Spleen (tissue), 11 donors: ENCODE measurements around the gene ISOC2. TPM values are rescaled to one million over a fixed set of nuclear protein-coding genes. Genes with fewer than 3 reads are reported as not detected.
A peak's percentile ranks its signal among the peaks of the same experiment; 100 is the strongest.

Experiments
- DNase-seq: peaks from one replicate; pipeline ENCODE4 v3.0.0-alpha.2; 2020
- H3K27ac ChIP-seq, 8 donors: fragments of 200-600 bp; sonication (generic) in 7 of 8; 1 replicate in 4 of 8; 2 replicates in 4 of 8; pipeline versions ENCODE4 v1.5.0 to v1.8.0; 2016 to 2021; ENCODE audit warnings: inconsistent platforms in 4 of 8, mild to moderate bottlenecking in 4 of 8, moderate library complexity in 1 of 8
- H3K27me3 ChIP-seq, 7 donors: fragments of 200-600 bp; sonication (generic) in 6 of 7; replicated peaks in 1 of 7; 1 replicate in 4 of 7; 2 replicates in 3 of 7; pipeline versions ENCODE4 v1.5.0 to v1.8.0; 2016 to 2021; ENCODE audit warnings: inconsistent platforms in 3 of 7, mild to moderate bottlenecking in 1 of 7
- H3K36me3 ChIP-seq, 6 donors: fragments of 200-600 bp; sonication (generic) in 5 of 6; 1 replicate in 4 of 6; 2 replicates in 2 of 6; pipeline versions ENCODE4 v1.5.0 to v1.8.0; 2016 to 2021; ENCODE audit warnings: inconsistent platforms in 2 of 6
- H3K4me1 ChIP-seq, 6 donors: fragments of 200-600 bp; sonication (generic) in 5 of 6; 1 replicate in 3 of 6; 2 replicates in 3 of 6; pipeline versions ENCODE4 v1.5.0 to v1.8.0; 2016 to 2021; ENCODE audit warnings: inconsistent platforms in 3 of 6
- H3K4me3 ChIP-seq, 8 donors: fragments of 200-600 bp; sonication (generic) in 7 of 8; 1 replicate in 4 of 8; 2 replicates in 4 of 8; pipeline versions ENCODE4 v1.5.0 to v1.8.0; 2016 to 2021; ENCODE audit warnings: inconsistent platforms in 4 of 8, mild to moderate bottlenecking in 4 of 8, moderate library complexity in 2 of 8
- H3K9me3 ChIP-seq, 8 donors: fragments of 200-600 bp; sonication (generic) in 7 of 8; 1 replicate in 4 of 8; 2 replicates in 4 of 8; pipeline versions ENCODE4 v1.5.0 to v1.8.0; 2016 to 2021; ENCODE audit warnings: inconsistent platforms in 4 of 8
- CTCF ChIP-seq, 11 experiments: fragments of 200-600 bp in 7 of 11; fragments of 450-650 bp in 4 of 11; sonication (generic) in 4 of 11; IDR thresholded peaks in 8 of 11; conservative IDR thresholded peaks in 3 of 11; 1 replicate in 7 of 11; 2 replicates in 4 of 11; pipeline versions ENCODE4 v1.4.0 to v1.8.0; 2016 to 2021; ENCODE audit warnings: antibody characterized with exemption in 11 of 11, inconsistent platforms in 4 of 11, mild to moderate bottlenecking in 1 of 11
- POLR2A ChIP-seq, 3 donors: fragments of 450-650 bp; IDR thresholded peaks; one replicate each; pipeline ENCODE4 v1.5.1; 2017; ENCODE audit warnings: antibody characterized with exemption in 3 of 3, mild to moderate bottlenecking in 1 of 3
- POLR2AphosphoS5 ChIP-seq, 3 donors: sonication (generic); formaldehyde crosslinking; IDR thresholded peaks; one replicate each; pipeline ENCODE4 v1.5.1; 2017; ENCODE audit warnings: antibody characterized with exemption in 3 of 3
- WGBS, 5 donors: extraction: QIAGEN DNeasy Blood & Tissue Kit in 3 of 5; methylation state at CpG; one replicate each; pipeline versions ENCODE4 v1.1.5 to v1.1.7; 2013 to 2018; 5-methylcytosine and 5-hydroxymethylcytosine counted together
- intact Hi-C: fragments of 100-400 bp; cut with DNase I; formaldehyde crosslinking; loops from one replicate; pipeline ENCODE4 v1.15.0; 2023; ENCODE audit warnings: low total_unique reads
- polyA plus RNA-seq, 3 donors: library from polyadenylated mRNA; stranded (reverse); fragments of 200-250 nt; gene quantifications; one replicate each; pipeline ENCODE4 v1.2.1, GENCODE V29; 2013
- total RNA-seq, 7 donors: library from RNA; depleted of rRNA in 3 of 7; stranded (reverse); fragments of >200 nt in 3 of 7; fragmentation: NEBNext Ultra II Directional in 4 of 7; extraction: Animal tissue kit (Norgen Biotek cat#: 25700) in 4 of 7; gene quantifications; one replicate each; pipeline versions ENCODE4 v1.1.0 to v1.2.1, GENCODE V29; 2016 to 2021
- donor health status: healthy with polysubstance abuse.
- donor health status: DM: no; HTN: no; CAD: no; lungs with moderate emphysema.
- donor health status: DM: no; HTN: no; CAD: no.
- donor health status: Bipolar disorder and iron deficiency.
- donor health status: healthy.
- donor health status: DM: no; HTN: no; CAD: no.
- donor health status: DM: yes; HTN: yes; CAD: no.

The ISOC2 gene
- total and polyA plus RNA-seq, 10 donors = 38.6 to 98.7 (median 55.3) TPM

- no peaks in the 10 kb centered on the region for H3K9me3 ChIP-seq
- intact Hi-C loops = no loop called here
- DNase-seq = no peak
- peaks cover 0 to 66% (median 13%) of the 10 kb centered on the region in 7 donors for H3K27me3 ChIP-seq
- H3K36me3 ChIP-seq = peaks cover 0 to 2% (median 0%) of the 10 kb centered on the region in 6 donors
- 66 to 77% (median 68%) methylated on average over 3 to 35 of the region's 36 CpGs for WGBS, 5 donors
- TF ChIP-seq POLR2AphosphoS5 (IDR thresholded peaks at IDR 0.05) (peak in 1 of 3 donors; percentile 8), POLR2A (IDR thresholded peaks at IDR 0.05) (no peak)
- peaks cover 7 to 74% (median 39%) of the 10 kb centered on the region in 6 donors for H3K4me1 ChIP-seq
- H3K27ac ChIP-seq = peak overlapping the region in 6 of 8 donors; percentile 3 to 87 (median 58)
- H3K4me3 ChIP-seq = peak overlapping the region in 3 of 8 donors; percentile 5 to 25 (median 24)
These were observed 27.7 kb upstream of the ISOC2 start for GRCh38 chr19:55488986-55489710.

DNA sequence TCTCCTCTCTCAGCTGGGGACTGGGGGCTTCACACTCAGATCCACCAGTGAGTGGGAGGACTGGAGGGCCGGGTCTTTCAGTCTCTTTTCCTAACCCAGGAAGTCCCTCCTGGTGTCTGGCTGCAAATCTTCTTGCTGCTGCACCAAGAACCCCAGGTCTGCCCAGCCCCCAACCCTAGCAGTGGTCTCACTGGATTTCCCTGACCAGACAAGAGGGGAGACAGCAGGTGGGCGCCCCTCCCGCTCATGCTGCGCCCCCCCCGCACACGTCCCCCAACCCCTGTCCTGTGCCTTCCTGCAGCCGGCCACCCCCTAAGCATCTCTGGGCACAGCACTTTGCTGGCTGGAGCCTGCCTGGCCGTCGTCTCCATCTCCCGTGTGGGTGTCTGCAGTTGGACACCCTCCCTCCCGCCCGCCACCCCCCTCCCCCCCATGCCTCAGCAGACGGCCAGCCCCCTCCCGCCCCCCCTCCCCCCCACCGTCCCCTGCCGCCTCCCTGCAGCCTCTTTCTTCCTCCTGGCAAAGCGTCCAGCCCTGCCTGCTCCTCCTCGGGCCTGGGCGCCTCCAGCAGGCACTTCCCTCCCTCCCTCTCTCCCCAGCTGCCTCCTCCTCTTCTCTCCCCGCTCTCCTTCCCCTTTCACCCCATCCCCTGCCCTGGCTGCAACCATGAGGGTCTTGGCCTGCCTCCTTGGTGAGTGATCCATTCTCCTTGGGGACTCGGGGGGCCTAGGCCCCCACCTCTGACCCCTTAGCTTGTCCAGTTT lies 26.7 kb upstream of the ISOC2 start, which contains the start of gene SSC5D:
Gene SSC5D (plus strand): TSS at position 513 of the 764 bp plus-strand sequence. CDS start 154 bp downstream, at position 667.
- peaks cover 0 to 57% (median 3%) of the 10 kb centered on the region in 7 donors for H3K27me3 ChIP-seq
- TF ChIP-seq CTCF (IDR thresholded peaks at IDR 0.05 in 8 of 11, conservative IDR thresholded peaks at IDR 0.05 in 3 of 11) (no peak), POLR2A (IDR thresholded peaks at IDR 0.05) (no peak), POLR2AphosphoS5 (IDR thresholded peaks at IDR 0.05) (peak in 1 of 3 donors; percentile 39)
- H3K36me3 ChIP-seq = peaks cover 0 to 12% (median 5%) of the 10 kb centered on the region in 6 donors
- peak within 1 kb of the TSS in 3 of 8 donors; percentile 5 to 30 (median 25) for H3K4me3 ChIP-seq
- intact Hi-C loops = no loop called here
- H3K4me1 ChIP-seq = peaks cover 12 to 84% (median 47%) of the 10 kb centered on the region in 6 donors
- peak within 1 kb of the TSS; percentile 13 to 87 (median 68) for H3K27ac ChIP-seq
- 22 to 40% (median 36%) methylated on average over 14 to 17 of the region's 21 CpGs for WGBS, 5 donors
- H3K9me3 ChIP-seq = no peaks in the 10 kb centered on the region
- no peak for DNase-seq

DNA sequence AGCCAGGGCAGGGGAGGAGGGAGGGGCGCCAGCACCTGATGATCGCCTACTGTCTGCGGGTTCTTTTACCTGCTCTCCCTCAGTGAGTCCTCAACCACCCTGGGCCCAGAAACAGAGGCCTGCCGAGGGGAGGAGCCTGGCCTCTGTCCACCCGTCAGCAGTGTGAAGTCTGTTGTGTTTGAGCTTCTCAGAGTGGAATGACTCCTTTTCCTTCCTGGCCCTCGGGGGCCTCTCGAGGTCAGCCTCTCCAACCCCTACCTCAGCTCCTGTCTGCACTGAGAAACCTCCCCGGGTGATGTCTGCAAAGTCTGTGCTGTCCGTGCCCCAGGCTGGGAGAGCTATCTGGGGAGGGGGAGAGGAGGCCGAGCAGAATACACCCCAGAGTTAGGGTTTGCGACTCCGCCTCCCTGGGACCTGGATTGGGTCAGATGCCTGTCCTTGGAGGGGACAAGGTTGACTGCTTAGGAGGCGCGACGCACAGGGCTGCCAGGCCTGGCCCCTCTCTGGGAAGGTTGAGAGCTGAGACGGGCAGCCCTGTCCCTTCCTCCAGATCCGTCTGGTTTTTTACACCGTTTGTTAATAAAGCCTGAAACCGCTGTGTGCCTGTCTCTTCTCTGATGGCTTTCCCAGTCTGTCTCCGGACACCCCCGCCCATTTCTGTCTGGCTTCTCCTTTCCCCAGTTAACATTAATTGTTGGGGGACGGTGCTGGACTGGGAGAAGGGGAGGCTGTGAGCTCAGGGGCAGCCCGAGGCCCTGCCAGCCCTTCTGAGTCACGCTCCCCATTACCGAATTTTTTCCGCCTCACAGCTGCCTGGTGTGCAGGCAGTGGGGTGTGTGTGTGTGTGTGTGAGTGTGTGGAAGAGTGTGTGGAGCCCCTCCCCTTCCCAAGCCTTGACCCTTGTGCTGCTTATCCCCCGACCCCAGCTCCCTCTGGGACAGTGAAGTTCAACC lies 25.8 kb upstream of the ISOC2 start:
- TF ChIP-seq POLR2A (IDR thresholded peaks at IDR 0.05) = no peak
- TF ChIP-seq CTCF (IDR thresholded peaks at IDR 0.05 in 8 of 11, conservative IDR thresholded peaks at IDR 0.05 in 3 of 11) = no peak
- no peak for TF ChIP-seq POLR2AphosphoS5 (IDR thresholded peaks at IDR 0.05)
- Histone ChIP-seq H3K4me1 (peaks cover 12 to 82% (median 45%) of the 10 kb centered on the region in 6 donors), H3K36me3 (peaks cover 0 to 21% (median 13%) of the 10 kb centered on the region in 6 donors), H3K27me3 (peaks cover 0 to 49% (median 0%) of the 10 kb centered on the region in 7 donors), H3K27ac (peak overlapping the region; percentile 13 to 87 (median 66)), H3K9me3 (no peaks in the 10 kb centered on the region), H3K4me3 (no peak overlapping the region)
- WGBS, 5 donors = 43 to 70% (median 54%) methylated on average over 17 to 27 of the region's 27 CpGs
- no peak for DNase-seq
- intact Hi-C loops = no loop called here
